Esophagus squamous epithelium (tissue), 5 donors: Measurements from ENCODE around the gene KLHL29. TPM values are rescaled to one million over a fixed set of nuclear protein-coding genes. Genes with fewer than 3 reads are reported as not detected.

ENCODE experiments used
- DNase-seq: peaks from one replicate; lab custom pipeline; 2025; lab: John Stamatoyannopoulos, UW
- H3K27ac ChIP-seq, 4 donors: fragments of 200-600 bp; sonication (generic); one replicate each; pipeline ENCODE4 v1.5.1; 2016 to 2019; ENCODE audit warnings: mild to moderate bottlenecking in 1 of 4
- H3K27me3 ChIP-seq, 4 donors: fragments of 200-600 bp; sonication (generic); 1 replicate in 3 of 4; 2 replicates in 1 of 4; pipeline versions ENCODE4 v1.5.1 to v1.6.0; 2017 to 2021; ENCODE audit warnings: antibody characterized with exemption in 1 of 4
- H3K36me3 ChIP-seq, 3 donors: fragments of 200-600 bp; sonication (generic); one replicate each; pipeline ENCODE4 v1.5.1; 2016 to 2019
- H3K4me1 ChIP-seq, 3 donors: fragments of 200-600 bp; sonication (generic); one replicate each; pipeline ENCODE4 v1.5.1; 2017 to 2019
- H3K4me3 ChIP-seq, 4 donors: fragments of 200-600 bp; sonication (generic); 1 replicate in 3 of 4; 2 replicates in 1 of 4; pipeline ENCODE4 v1.5.1; 2016 to 2019; ENCODE audit warnings: mild to moderate bottlenecking in 2 of 4, moderate library complexity in 1 of 4
- H3K9me3 ChIP-seq, 3 donors: fragments of 200-600 bp; sonication (generic); one replicate each; pipeline ENCODE4 v1.5.1; 2016 to 2019
- CTCF ChIP-seq, 6 experiments: fragments of 450-650 bp in 4 of 6; fragments of 200-600 bp in 2 of 6; sonication (generic) in 2 of 6; IDR thresholded peaks; one replicate each; pipeline ENCODE4 v1.5.1; 2016 to 2019; ENCODE audit warnings: antibody characterized with exemption in 6 of 6, mild to moderate bottlenecking in 4 of 6, moderate library complexity in 4 of 6
- POLR2A ChIP-seq, 4 donors: fragments of 450-650 bp; IDR thresholded peaks; one replicate each; pipeline ENCODE4 v1.6.1; 2017; ENCODE audit warnings: antibody characterized with exemption in 4 of 4, mild to moderate bottlenecking in 4 of 4, moderate library complexity in 3 of 4
- WGBS, 2 donors: methylation state at CpG; one replicate each; pipeline ENCODE4 v1.1.5; 2018; 5-methylcytosine and 5-hydroxymethylcytosine counted together
- intact Hi-C: fragments of 100-400 bp; cut with DNase I; formaldehyde crosslinking; loops from one replicate; pipeline ENCODE4 v1.15.0; 2022
- total RNA-seq, 4 donors: library from RNA; depleted of rRNA; stranded (reverse); fragments of >200 nt; gene quantifications; one replicate each; pipeline ENCODE4 v1.1.0, GENCODE V29; 2016
- donor health status: DM: yes; HTN: yes; CAD: no.

KLHL29 gene
- total RNA-seq, 4 donors from 2014 or later: 3.4 to 11.8 (median 5.9) TPM

- no peak for DNase-seq
- Histone ChIP-seq H3K9me3 (no peaks in the 10 kb centered on the region), H3K27ac (no peak overlapping the region), H3K36me3 (no peaks in the 10 kb centered on the region), H3K27me3 (no peaks in the 10 kb centered on the region), H3K4me3 (no peak overlapping the region), H3K4me1 (peaks cover 0 to 12% (median 7%) of the 10 kb centered on the region in 3 donors)
- intact Hi-C loops: no loop called here
- TF ChIP-seq CTCF (IDR thresholded peaks at IDR 0.05): no peak
- TF ChIP-seq POLR2A (IDR thresholded peaks at IDR 0.05): no peak
- 74 to 76% methylated on average over 18 to 19 of the region's 20 CpGs for WGBS, 2 donors
Observed at GRCh38 chr2:23478933-23479683, 94.1 kb downstream of the KLHL29 start.

GRCh38 chr2:23480957-23481797 is 96.2 kb downstream of the KLHL29 start:
- Histone ChIP-seq H3K27me3 (no peaks in the 10 kb centered on the region), H3K9me3 (no peaks in the 10 kb centered on the region), H3K4me3 (no peak overlapping the region), H3K36me3 (no peaks in the 10 kb centered on the region), H3K4me1 (peaks cover 0 to 18% (median 7%) of the 10 kb centered on the region in 3 donors), H3K27ac (peak overlapping the region in 3 of 4 donors; percentile 42 to 70 (median 46))
- WGBS, 2 donors: 44 to 57% methylated on average over 14 to 16 of the region's 17 CpGs
- no peak for DNase-seq
- intact Hi-C loops: no loop called here
- TF ChIP-seq POLR2A (IDR thresholded peaks at IDR 0.05) (no peak), CTCF (IDR thresholded peaks at IDR 0.05) (no peak)

DNA sequence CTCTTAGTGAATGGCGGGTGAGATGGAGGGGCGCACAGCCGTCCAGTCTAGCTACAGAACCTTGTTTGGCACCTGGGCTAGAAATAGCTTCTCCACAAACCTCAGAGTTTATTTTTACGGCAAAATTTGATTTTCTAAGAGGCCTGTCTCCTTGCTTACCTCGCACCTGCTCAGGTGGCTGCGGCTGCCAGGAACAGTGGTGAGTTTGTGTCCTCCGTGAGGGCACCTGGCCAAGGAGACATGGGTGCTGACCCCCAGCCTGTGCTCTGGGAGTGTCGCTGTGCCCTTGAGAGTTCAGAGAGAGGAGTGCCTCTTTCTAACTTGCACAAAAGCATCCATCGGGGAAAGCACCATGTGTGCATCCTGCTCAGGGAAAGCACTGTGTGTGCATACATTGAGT is 97.2 kb downstream of the KLHL29 start:
- H3K36me3 ChIP-seq: no peaks in the 10 kb centered on the region
- DNase-seq: no peak
- intact Hi-C loops: no loop called here
- H3K4me3 ChIP-seq: no peak overlapping the region
- H3K27ac ChIP-seq: no peak overlapping the region
- 91 to 98% methylated on average over 7 to 8 of the region's 9 CpGs for WGBS, 2 donors
- TF ChIP-seq CTCF (IDR thresholded peaks at IDR 0.05) (no peak), POLR2A (IDR thresholded peaks at IDR 0.05) (no peak)
- H3K4me1 ChIP-seq: peaks cover 0 to 27% (median 12%) of the 10 kb centered on the region in 3 donors
- H3K27me3 ChIP-seq: no peaks in the 10 kb centered on the region
- H3K9me3 ChIP-seq: no peaks in the 10 kb centered on the region

DNA sequence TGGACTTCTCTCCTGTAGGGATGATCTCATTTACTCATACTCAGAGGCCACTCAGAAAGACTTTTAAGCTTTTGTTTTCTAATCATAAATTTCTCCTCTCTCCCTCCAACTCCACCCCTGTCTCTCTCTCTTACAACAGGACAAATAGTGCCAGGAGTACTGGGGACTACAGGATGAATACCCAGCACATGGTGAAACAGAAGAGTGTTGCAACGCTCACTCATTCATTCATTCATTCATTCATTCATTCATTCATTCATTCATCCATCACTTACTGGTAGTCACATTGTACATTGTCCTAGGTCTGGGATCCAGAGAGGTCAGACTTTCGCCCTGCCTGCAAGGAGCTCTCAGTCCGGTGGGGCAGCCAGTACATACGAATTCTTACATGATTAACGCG is 97.6 kb downstream of the KLHL29 start:
- Histone ChIP-seq H3K27ac (no peak overlapping the region), H3K4me1 (peaks cover 0 to 27% (median 12%) of the 10 kb centered on the region in 3 donors), H3K27me3 (no peaks in the 10 kb centered on the region), H3K4me3 (no peak overlapping the region), H3K9me3 (no peaks in the 10 kb centered on the region), H3K36me3 (no peaks in the 10 kb centered on the region)
- no peak for DNase-seq
- 92% methylated on average over 6 of the region's 6 CpGs for WGBS, 2 donors
- intact Hi-C loops: no loop called here
- no peak for TF ChIP-seq POLR2A (IDR thresholded peaks at IDR 0.05)
- TF ChIP-seq CTCF (IDR thresholded peaks at IDR 0.05): no peak

GRCh38 chr2:23483791-23484190 is 98.8 kb downstream of the KLHL29 start:
- Histone ChIP-seq H3K27me3 (no peaks in the 10 kb centered on the region), H3K4me1 (peaks cover 0 to 27% (median 12%) of the 10 kb centered on the region in 3 donors), H3K9me3 (no peaks in the 10 kb centered on the region), H3K36me3 (no peaks in the 10 kb centered on the region), H3K4me3 (no peak overlapping the region), H3K27ac (no peak overlapping the region)
- TF ChIP-seq CTCF (IDR thresholded peaks at IDR 0.05) (no peak), POLR2A (IDR thresholded peaks at IDR 0.05) (no peak)
- 83 to 100% methylated on average over 1 to 2 of the region's 5 CpGs for WGBS, 2 donors
- no peak for DNase-seq
- intact Hi-C loops: no loop called here
